ENCODE measurements around the gene PLXNA3.
A peak's percentile ranks its signal among the peaks of the same experiment; 100 is the strongest.

PLXNA3 gene

DNA sequence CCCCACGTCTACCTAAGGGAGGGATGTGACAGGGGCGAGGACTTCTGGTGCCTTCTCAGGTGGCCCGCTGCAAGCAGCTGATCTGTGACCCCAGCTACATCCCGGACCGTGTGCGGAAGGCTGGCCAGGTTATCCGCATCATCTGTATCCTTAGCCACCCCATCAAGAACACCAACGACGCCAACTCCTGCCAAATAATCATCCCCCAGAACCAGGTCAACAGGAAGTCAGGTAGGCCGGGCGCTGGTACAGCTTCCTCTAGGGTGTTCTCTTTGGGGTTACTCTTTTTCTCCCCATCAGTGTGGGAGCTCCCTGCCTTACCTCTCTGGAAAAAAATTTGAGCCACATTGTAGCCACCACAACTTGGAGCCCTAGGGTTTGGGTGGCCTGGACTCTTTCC is 16.5 kb upstream of the PLXNA3 start:
- no peak for TF ChIP-seq CTCF (IDR thresholded peaks at IDR 0.05; ENCODE audit: low read depth, low read length, missing control alignments)
- no peak overlapping the region for H3K4me3 ChIP-seq (ENCODE audit: low read depth, low read length)

DNA sequence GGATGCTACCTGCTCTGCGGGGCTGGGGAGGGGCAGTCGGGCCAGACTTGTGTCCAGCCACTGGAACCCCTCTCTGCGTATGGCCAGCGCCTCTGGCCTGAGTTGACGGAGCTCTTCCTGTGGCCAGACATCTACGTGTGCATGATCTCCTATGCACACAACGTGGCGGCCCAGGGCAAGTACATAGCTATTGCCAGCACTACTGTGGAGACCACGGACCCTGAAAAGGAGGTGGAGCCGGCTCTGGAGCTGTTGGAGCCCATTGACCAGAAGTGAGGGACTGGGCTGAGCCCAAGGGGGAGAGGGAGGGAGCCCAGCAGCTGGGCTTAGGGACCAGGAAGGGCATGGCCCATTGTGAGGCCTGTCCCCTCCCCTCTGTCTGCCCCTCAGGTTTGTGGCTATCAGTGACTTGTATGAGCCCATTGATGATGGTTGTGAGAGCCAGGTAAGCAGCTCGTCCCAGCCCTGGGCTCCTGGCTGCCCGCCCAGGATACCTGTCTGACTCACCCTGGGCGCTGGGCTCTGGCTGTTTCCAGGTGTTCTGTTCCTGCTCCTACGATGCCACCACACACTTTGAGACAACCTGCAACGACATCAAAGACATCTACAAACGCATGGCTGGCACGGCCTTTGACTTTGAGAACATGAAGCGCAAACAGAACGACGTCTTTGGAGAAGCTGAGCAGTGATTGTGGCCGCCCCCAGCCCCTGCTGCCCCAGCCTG is 15.9 kb upstream of the PLXNA3 start:
- no peak for DNase-seq (ENCODE audit: low read depth)
- TF ChIP-seq CTCF (IDR thresholded peaks at IDR 0.05; ENCODE audit: low read depth, low read length, missing control alignments): no peak
- no peak overlapping the region for H3K4me3 ChIP-seq (ENCODE audit: low read depth, low read length)

More for the DNA sequence above, 16.5 kb upstream of the PLXNA3 start:
- DNase-seq (ENCODE audit: low read depth): no peak

DNA sequence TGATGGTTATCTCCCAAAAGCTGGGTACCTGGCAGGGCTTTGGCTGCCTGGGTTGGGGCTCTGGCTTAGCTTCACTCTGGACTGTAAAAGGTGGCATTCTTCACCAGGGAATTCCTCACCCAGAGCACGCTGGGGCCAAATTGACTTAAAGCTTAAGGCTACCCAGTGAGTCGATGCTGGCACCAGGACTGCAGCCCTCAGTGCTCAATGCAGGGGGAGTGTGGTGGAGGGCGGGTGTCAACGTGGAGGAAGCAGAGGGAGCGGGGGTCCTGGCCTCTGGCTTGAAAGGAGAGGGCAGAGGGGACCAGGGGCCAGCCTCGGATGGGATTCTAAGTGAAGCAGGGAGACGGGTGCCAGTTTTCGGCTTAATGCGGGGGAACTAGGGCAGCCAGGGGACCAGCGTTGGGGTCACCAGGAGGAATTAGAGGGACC is 14.6 kb upstream of the PLXNA3 start:
- TF ChIP-seq CTCF (IDR thresholded peaks at IDR 0.05; ENCODE audit: low read depth, low read length, missing control alignments): no peak
- H3K4me3 ChIP-seq (ENCODE audit: low read depth, low read length): peak overlapping the region; percentile 39
- DNase-seq (ENCODE audit: low read depth): no peak

GRCh38 chrX:154443992-154444754 is 13.9 kb upstream of the PLXNA3 start, which contains the start of gene FAM50A:
FAM50A (plus strand) TSS chrX:154444141; CDS start chrX:154444236, 95 bp downstream.
- no peak for DNase-seq (ENCODE audit: low read depth)
- H3K4me3 ChIP-seq (ENCODE audit: low read depth, low read length): peak within 1 kb of the TSS; percentile 82
- TF ChIP-seq CTCF (IDR thresholded peaks at IDR 0.05; ENCODE audit: low read depth, low read length, missing control alignments): no peak

GRCh38 chrX:154444755-154445246 is 13.3 kb upstream of the PLXNA3 start:
- no peak for TF ChIP-seq CTCF (IDR thresholded peaks at IDR 0.05; ENCODE audit: low read depth, low read length, missing control alignments)
- peak overlapping the region; percentile 82 for H3K4me3 ChIP-seq (ENCODE audit: low read depth, low read length)
- DNase-seq (ENCODE audit: low read depth): no peak

DNA sequence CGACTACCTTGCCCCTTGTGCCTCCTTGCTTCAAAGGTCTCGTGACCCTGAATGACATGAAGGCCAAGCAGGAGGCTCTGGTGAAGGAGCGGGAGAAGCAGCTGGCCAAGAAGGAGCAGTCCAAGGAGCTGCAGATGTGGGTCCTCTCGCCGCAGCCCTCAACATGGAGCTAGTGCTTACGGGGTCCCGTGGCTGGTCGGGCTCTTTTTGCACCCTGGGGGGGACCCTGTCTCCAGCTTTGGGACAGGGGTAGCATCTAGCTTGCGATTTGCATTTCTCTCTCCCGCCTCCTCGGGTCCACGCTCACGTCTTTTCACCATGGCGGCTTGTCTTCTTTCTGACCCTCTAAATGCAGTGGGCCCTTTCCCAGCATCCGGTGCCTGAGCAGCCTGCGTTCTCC is 12.3 kb upstream of the PLXNA3 start:
- no peak overlapping the region for H3K4me3 ChIP-seq (ENCODE audit: low read depth, low read length)

More for the DNA sequence above, 12.3 kb upstream of the PLXNA3 start:
- TF ChIP-seq CTCF (IDR thresholded peaks at IDR 0.05; ENCODE audit: low read depth, low read length, missing control alignments): no peak
- no peak for DNase-seq (ENCODE audit: low read depth)

Data from GM12864 (cell line).